ENCODE results near the gene ARHGEF40.

The ARHGEF40 gene

DNA sequence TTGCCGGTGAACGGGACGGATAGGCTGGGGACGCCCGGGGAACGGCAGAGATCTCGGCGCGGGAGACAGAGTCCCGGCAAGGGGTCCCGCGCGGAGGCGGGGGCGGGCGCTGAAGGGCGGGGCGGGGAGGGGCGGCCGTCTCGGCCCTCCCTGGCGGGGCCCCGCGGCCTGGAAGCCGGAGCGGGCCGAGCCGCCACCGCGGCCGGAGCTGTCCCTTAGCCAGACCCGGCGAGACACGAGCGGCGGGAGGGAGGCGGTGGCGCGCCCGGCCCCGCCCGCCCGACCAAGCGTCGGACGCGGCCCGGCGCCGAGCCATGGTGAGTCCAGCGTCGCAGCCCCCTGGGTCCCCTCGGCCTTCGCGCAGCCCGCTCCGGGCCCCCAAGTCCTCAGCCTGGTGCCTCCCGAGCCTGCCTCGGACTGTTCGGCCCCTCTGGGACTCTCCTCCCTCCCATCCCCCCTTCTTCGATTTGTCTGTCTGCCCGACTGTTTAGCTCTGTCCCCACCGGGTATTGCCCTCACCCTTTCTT lies at the start of gene ARHGEF40:
ARHGEF40 (plus strand) TSS at position 222 of the 527 bp plus-strand sequence; CDS start at position 315, 93 bp downstream.
- H3K27ac ChIP-seq: peak within 1 kb of the TSS; percentile 90
- H3K36me3 ChIP-seq (replicated peaks): peaks cover 23% of the 10 kb centered on the region
- in situ Hi-C loops (cut with HindIII; ENCODE audit: low pct_ligation_motif_present, low sequenced_read_pairs): no loop called here
- peak within 1 kb of the TSS; percentile 83 for H3K4me3 ChIP-seq (ENCODE audit: low read depth, low read length)
- peak; percentile 14 for DNase-seq
- TF ChIP-seq, protein P1, sequence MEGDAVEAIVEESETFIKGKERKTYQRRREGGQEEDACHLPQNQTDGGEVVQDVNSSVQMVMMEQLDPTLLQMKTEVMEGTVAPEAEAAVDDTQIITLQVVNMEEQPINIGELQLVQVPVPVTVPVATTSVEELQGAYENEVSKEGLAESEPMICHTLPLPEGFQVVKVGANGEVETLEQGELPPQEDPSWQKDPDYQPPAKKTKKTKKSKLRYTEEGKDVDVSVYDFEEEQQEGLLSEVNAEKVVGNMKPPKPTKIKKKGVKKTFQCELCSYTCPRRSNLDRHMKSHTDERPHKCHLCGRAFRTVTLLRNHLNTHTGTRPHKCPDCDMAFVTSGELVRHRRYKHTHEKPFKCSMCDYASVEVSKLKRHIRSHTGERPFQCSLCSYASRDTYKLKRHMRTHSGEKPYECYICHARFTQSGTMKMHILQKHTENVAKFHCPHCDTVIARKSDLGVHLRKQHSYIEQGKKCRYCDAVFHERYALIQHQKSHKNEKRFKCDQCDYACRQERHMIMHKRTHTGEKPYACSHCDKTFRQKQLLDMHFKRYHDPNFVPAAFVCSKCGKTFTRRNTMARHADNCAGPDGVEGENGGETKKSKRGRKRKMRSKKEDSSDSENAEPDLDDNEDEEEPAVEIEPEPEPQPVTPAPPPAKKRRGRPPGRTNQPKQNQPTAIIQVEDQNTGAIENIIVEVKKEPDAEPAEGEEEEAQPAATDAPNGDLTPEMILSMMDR (IDR thresholded peaks at IDR 0.05; ENCODE audit: low read depth, low read length, missing control alignments): no peak
- no peaks in the 10 kb centered on the region for H3K27me3 ChIP-seq (replicated peaks)

DNA sequence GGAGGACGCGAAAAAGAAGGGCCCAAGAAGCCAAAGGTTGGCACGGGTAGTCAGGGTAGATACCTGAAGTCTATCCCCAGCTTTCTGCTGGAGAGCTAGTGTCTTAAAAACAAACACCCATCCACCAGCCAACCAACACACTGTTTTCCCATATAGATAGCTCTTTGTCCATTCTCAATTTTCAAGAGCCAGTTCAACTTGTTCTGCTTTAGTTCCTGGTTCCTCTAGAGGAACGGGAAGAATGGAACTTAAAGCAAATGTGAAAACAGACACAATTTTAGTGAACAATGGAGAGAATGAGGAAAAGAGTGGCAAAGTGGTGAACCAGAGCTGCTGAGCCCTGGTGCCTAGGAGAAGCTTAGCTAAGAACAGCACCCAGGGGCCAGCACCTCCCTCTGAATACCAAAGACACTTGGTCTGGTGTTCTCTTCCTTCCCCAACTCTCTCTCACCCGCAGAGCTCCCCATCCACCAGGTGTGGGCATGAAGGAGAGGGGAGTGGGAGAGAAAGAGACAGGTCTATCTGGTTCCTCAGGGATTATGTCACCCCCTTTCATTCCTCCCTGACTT lies 49.0 kb upstream of the ARHGEF40 start:
- DNase-seq: no peak
- no peaks in the 10 kb centered on the region for H3K36me3 ChIP-seq (replicated peaks)
- TF ChIP-seq, protein P1 (IDR thresholded peaks at IDR 0.05; ENCODE audit: low read depth, low read length, missing control alignments): no peak
- peaks cover 27% of the 10 kb centered on the region for H3K27me3 ChIP-seq (replicated peaks)
- H3K4me3 ChIP-seq (ENCODE audit: low read depth, low read length): no peak overlapping the region
- in situ Hi-C loops (cut with HindIII; ENCODE audit: low pct_ligation_motif_present, low sequenced_read_pairs): no loop called here
- H3K27ac ChIP-seq: no peak overlapping the region

DNA sequence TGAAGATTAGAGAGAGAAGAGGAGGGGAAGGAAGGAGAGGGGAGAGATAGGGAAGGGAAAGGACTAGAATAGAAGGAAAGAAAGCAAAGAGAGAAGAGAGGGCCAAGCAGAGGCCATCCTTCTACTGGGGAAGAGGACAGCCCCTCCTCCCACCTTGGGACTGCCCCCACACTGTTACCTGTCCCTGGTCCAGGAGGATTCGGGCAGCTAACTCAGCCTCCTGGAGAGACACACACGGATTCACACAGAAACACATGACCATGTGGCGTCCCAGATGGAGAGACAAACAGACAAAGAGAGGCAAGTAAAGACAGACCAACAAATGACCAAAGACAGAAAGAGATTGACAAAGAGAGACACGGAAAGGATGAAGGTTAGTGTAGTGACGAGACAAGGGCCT lies 47.4 kb upstream of the ARHGEF40 start:
- TF ChIP-seq, protein P1 (IDR thresholded peaks at IDR 0.05; ENCODE audit: low read depth, low read length, missing control alignments): no peak
- Histone ChIP-seq H3K4me3 (ENCODE audit: low read depth, low read length) (no peak overlapping the region), H3K27ac (no peak overlapping the region), H3K27me3 (replicated peaks) (peaks cover 27% of the 10 kb centered on the region), H3K36me3 (replicated peaks) (no peaks in the 10 kb centered on the region)
- no peak for DNase-seq
- in situ Hi-C loops (cut with HindIII; ENCODE audit: low pct_ligation_motif_present, low sequenced_read_pairs): no loop called here

DNA sequence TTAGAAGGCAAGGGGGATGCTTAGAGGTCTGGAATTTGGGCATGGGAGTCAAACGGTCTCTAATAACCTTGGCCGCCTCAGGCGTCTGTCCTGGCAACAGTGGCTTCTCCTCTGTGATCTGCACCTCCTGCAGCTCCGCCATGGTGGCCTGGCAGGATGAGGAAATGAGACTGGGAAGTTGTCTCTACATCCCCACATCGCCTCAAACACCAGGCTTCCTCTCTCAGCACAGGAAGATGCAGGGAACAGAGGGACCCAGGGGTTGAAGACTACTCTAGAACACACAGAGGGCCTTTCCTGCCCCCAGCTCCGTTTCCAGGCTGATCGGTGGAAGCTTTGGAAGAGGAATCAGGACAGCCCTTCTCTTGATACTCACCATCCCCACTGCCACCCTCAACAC lies 46.9 kb upstream of the ARHGEF40 start:
- Histone ChIP-seq H3K27ac (no peak overlapping the region), H3K36me3 (replicated peaks) (no peaks in the 10 kb centered on the region), H3K27me3 (replicated peaks) (peaks cover 27% of the 10 kb centered on the region), H3K4me3 (ENCODE audit: low read depth, low read length) (no peak overlapping the region)
- TF ChIP-seq, protein P1 (IDR thresholded peaks at IDR 0.05; ENCODE audit: low read depth, low read length, missing control alignments): no peak
- no peak for DNase-seq
- in situ Hi-C loops (cut with HindIII; ENCODE audit: low pct_ligation_motif_present, low sequenced_read_pairs): no loop called here

DNA sequence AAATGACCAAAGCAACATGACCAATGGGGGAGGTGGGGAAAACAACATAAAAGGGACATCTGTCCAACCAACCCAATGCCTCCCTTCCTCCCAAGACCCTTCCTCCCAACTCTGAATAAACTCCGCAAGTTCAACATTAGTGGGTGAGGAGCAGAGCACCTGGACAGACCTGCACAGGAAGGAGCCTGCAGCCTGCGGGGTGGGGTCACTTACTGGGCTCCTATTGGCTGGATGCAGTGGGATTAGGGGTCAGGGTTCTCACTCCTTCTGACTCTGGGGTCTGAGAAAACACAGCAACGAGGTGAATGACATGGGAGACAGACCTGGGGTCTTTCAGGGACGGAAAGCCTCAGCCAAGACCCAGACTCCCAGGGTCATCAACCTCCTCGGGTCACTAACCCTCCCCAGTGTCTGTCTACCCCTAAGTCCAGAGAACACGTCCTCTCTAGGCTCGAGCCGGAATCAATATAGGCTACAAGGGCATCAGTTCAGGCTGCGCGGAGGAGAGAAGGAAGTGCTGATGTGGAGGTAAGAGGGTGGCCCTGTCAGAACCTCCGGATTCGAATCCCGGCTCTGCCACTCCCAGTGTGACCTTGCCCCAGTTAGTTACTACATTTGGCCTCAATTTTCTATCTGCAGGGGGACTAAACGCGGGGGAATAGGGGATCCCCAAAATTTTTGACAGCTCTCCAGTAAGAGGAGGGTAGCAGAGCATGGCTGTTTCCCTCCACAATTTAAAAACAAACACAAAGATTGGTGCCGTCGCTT lies 46.1 kb upstream of the ARHGEF40 start:
- Histone ChIP-seq H3K27ac (no peak overlapping the region), H3K27me3 (replicated peaks) (peaks cover 27% of the 10 kb centered on the region), H3K4me3 (ENCODE audit: low read depth, low read length) (peak overlapping the region; percentile 51), H3K36me3 (replicated peaks) (no peaks in the 10 kb centered on the region)
- TF ChIP-seq, protein P1 (IDR thresholded peaks at IDR 0.05; ENCODE audit: low read depth, low read length, missing control alignments): no peak
- in situ Hi-C loops (cut with HindIII; ENCODE audit: low pct_ligation_motif_present, low sequenced_read_pairs): no loop called here
- DNase-seq: no peak

All from brain microvascular endothelial cell (primary cell).